GM18873 (cell line): ENCODE results near the gene BAX.

ENCODE experiments used
- ATAC-seq: cut with Tn5 transposase; IDR thresholded peaks from one replicate; pipeline ENCODE4 v1.9.1; 2021; ENCODE audit warnings: mild to moderate bottlenecking, moderate library complexity, moderate number of reproducible peaks; ENCODE audit not compliant: unreplicated experiment, low FRiP score

Gene BAX

GRCh38 chr19:48928164-48929025, 26.3 kb upstream of the BAX start:
- no peak for ATAC-seq

- no peak for ATAC-seq
These were observed 21.2 kb upstream of the BAX start, which contains the start of gene DHDH for GRCh38 chr19:48933382-48933932. TSS of gene DHDH (plus strand) at chr19:48933699. CDS start at chr19:48933722, 23 bp downstream.

- ATAC-seq = no peak
These were observed 19.8 kb upstream of the BAX start for GRCh38 chr19:48934837-48935236.

GRCh38 chr19:48935864-48936263, 18.8 kb upstream of the BAX start:
- no peak for ATAC-seq

- ATAC-seq = no peak
These were observed 16.4 kb upstream of the BAX start for GRCh38 chr19:48938256-48938655.

GRCh38 chr19:48940902-48941301, 13.8 kb upstream of the BAX start:
- ATAC-seq = no peak

- ATAC-seq = no peak
These were observed 11.6 kb upstream of the BAX start for GRCh38 chr19:48943081-48943480.

- ATAC-seq = no peak
These were observed 9.3 kb upstream of the BAX start for GRCh38 chr19:48945415-48945814.

GRCh38 chr19:48945817-48946216, 8.9 kb upstream of the BAX start:
- no peak for ATAC-seq

- ATAC-seq = no peak
These were observed 8.0 kb upstream of the BAX start for GRCh38 chr19:48946463-48947257.

GRCh38 chr19:48947258-48947542, 7.5 kb upstream of the BAX start:
- no peak for ATAC-seq

GRCh38 chr19:48950159-48950558, 4.5 kb upstream of the BAX start:
- ATAC-seq = no peak

- ATAC-seq = no peak
These were observed 3.7 kb upstream of the BAX start for GRCh38 chr19:48950830-48951519.

GRCh38 chr19:48953141-48953540, 1.5 kb upstream of the BAX start:
- no peak for ATAC-seq

GRCh38 chr19:48953990-48954594, 583 bp upstream of the BAX start:
- ATAC-seq = no peak

- ATAC-seq = no peak
These were observed 758 bp downstream of the BAX start for GRCh38 chr19:48955308-48955958.

GRCh38 chr19:48958006-48958405, 3.3 kb downstream of the BAX start:
- ATAC-seq = no peak

- ATAC-seq = no peak
These were observed 4.9 kb downstream of the BAX start for GRCh38 chr19:48959341-48960239.

- ATAC-seq = no peak
These were observed 6.5 kb downstream of the BAX start for GRCh38 chr19:48961051-48961649.
